Heart right ventricle (tissue), 16 donors: ENCODE results near the gene CGAS. TPM values are rescaled to one million over a fixed set of nuclear protein-coding genes. Genes with fewer than 3 reads are reported as not detected.
"Not testable (repeated sequence)": the region's sequence is repeated elsewhere in the genome, so short reads cannot be mapped to it uniquely, and the experiment has no call there.

Experiments used
- ATAC-seq, 8 donors: fragments of 200-7000 bp; cut with Tn5 transposase; one replicate each; pipeline ENCODE4 v1.9.1; 2020; ENCODE audit warnings: mild to moderate bottlenecking in 8 of 8, moderate library complexity in 8 of 8, moderate number of reproducible peaks in 1 of 8
- DNase-seq, 2 donors: peaks; one replicate each; pipeline ENCODE4 v3.0.0-alpha.2; 2020
- H3K27ac ChIP-seq, 10 donors: fragments of 200-600 bp; sonication (generic) in 2 of 10; one replicate each; pipeline versions ENCODE4 v1.5.0 to v1.8.0; 2020 to 2022; ENCODE audit warnings: mild to moderate bottlenecking in 3 of 10
- H3K27me3 ChIP-seq, 7 donors: fragments of 200-600 bp; one replicate each; pipeline ENCODE4 v1.8.0; 2021 to 2022; ENCODE audit warnings: mild to moderate bottlenecking in 2 of 7
- H3K36me3 ChIP-seq, 9 donors: fragments of 200-600 bp; sonication (generic) in 1 of 9; one replicate each; pipeline versions ENCODE4 v1.5.0 to v1.8.0; 2020 to 2022; ENCODE audit warnings: mild to moderate bottlenecking in 2 of 9
- H3K4me1 ChIP-seq, 9 donors: fragments of 200-600 bp; sonication (generic) in 1 of 9; one replicate each; pipeline versions ENCODE4 v1.5.0 to v1.8.0; 2020 to 2022; ENCODE audit warnings: mild to moderate bottlenecking in 4 of 9
- H3K4me3 ChIP-seq, 10 donors: fragments of 200-600 bp; sonication (generic) in 2 of 10; one replicate each; pipeline versions ENCODE4 v1.5.0 to v1.8.0; 2020 to 2022; ENCODE audit warnings: mild to moderate bottlenecking in 7 of 10, moderate library complexity in 2 of 10
- H3K9me3 ChIP-seq, 11 donors: fragments of 200-600 bp in 10 of 11; sonication (generic) in 2 of 11; one replicate each; pipeline versions ENCODE4 v1.5.0 to v1.8.0; 2013 to 2022; ENCODE audit warnings: mild to moderate bottlenecking in 2 of 11, control low read depth in 1 of 11, moderate library complexity in 1 of 11
- CTCF ChIP-seq, 9 donors: fragments of 200-600 bp; sonication (generic) in 2 of 9; IDR thresholded peaks; one replicate each; pipeline versions ENCODE4 v1.5.0 to v1.8.0; 2021 to 2022; ENCODE audit warnings: antibody characterized with exemption in 9 of 9, mild to moderate bottlenecking in 5 of 9, moderate library complexity in 1 of 9
- WGBS, 2 donors: extraction: QIAGEN DNeasy Blood & Tissue Kit; methylation state at CpG; one replicate each; pipeline ENCODE4 v1.1.7; 2013; ENCODE audit warnings: inconsistent platforms in 1 of 2; 5-methylcytosine and 5-hydroxymethylcytosine counted together
- intact Hi-C, 10 donors: fragments of 100-400 bp; cut with DNase I; formaldehyde crosslinking; loops; one replicate each; pipeline versions ENCODE4 v1.11.1 to v1.14.2; 2022
- polyA plus RNA-seq, 2 donors: library from polyadenylated mRNA; stranded (reverse); fragments of 200-250 nt; gene quantifications; one replicate each; pipeline ENCODE4 v1.2.3, GENCODE V29; 2013
- total RNA-seq, 10 donors: library from RNA; stranded (reverse); fragmentation: NEBNext Ultra II Directional in 3 of 10; extraction: Animal tissue kit (Norgen Biotek cat#: 25700) in 3 of 10; gene quantifications; one replicate each; pipeline versions ENCODE4 v1.2.1 to v1.2.4, GENCODE V29; 2021 to 2023
- donor health status: Arrhythmogenic right ventricular cardiomyopathy.
- donor health status: ischemic (EF 13 %, LVEDD 7.1; RV severe dilation, severe dysfunction).
- donor health status: healthy with polysubstance abuse.
- donor health status: DM: no; HTN: yes; CAD: no.
- donor health status: DM: no; HTN: no; CAD: no.
- donor health status: ischemic (EF 25% LVEDD 6.9; RV normal size, moderate dysfunction).
- donor health status: ischemic (EF 25% LVEDD 5.7; RV mildly dilated, moderate dysfunction).
- donor health status: healthy.
- donor health status: DM: yes; HTN: yes; CAD: no.
- donor health status: Ischemic cardiomyopathy.
- donor health status: ischemic (EF 35%, LVEDD 5.7; RV mildly dilated, moderate dysfunction).
- donor health status: nonischemic (EF 11% LVEDD 7.7; RV severe dilation, severe dysfunction).
- donor health status: DM: yes; HTN: yes; CAD: no.
- donor health status: PGD.
- donor health status: ischemic (EF 29% LVEDD 5.4; RV normal size, mild dysfunction).
- donor health status: nonischemic (EF 23%, LVEDD 6.1; RV moderate dilation, normal function).

CGAS gene
- total and polyA plus RNA-seq, 12 donors: 0.46 to 4.1 (median 1.1) TPM

GRCh38 chr6:73400656-73401055 lies 51.4 kb downstream of the CGAS start:
- H3K36me3 ChIP-seq: no peaks in the 10 kb centered on the region

GRCh38 chr6:73395875-73396274 lies 56.2 kb downstream of the CGAS start:
- no peaks in the 10 kb centered on the region for H3K9me3 ChIP-seq
- H3K27me3 ChIP-seq: no peaks in the 10 kb centered on the region
- no peak for TF ChIP-seq CTCF (IDR thresholded peaks at IDR 0.05)
- intact Hi-C loops: no loop called here
- no peaks in the 10 kb centered on the region for H3K4me1 ChIP-seq
- H3K27ac ChIP-seq: no peak overlapping the region
- 95 to 96% methylated on average over 10 of the region's 10 CpGs for WGBS, 2 donors
- no peaks in the 10 kb centered on the region for H3K36me3 ChIP-seq
- H3K4me3 ChIP-seq: no peak overlapping the region
- no peak for ATAC-seq
- no peak for DNase-seq

More at GRCh38 chr6:73400656-73401055, 51.4 kb downstream of the CGAS start:
- ATAC-seq: no peak
- H3K9me3 ChIP-seq: no peaks in the 10 kb centered on the region
- no peaks in the 10 kb centered on the region for H3K4me1 ChIP-seq
- TF ChIP-seq CTCF (IDR thresholded peaks at IDR 0.05): no peak
- intact Hi-C loops: no loop called here
- H3K27me3 ChIP-seq: no peaks in the 10 kb centered on the region
- no peak overlapping the region for H3K27ac ChIP-seq
- H3K4me3 ChIP-seq: no peak overlapping the region
- no peak for DNase-seq

GRCh38 chr6:73394577-73395354 lies 57.3 kb downstream of the CGAS start, which contains the start of gene DDX43:
TSS of gene DDX43 (plus strand) at chr6:73394828. CDS start at chr6:73394906, 78 bp downstream.
- no peaks in the 10 kb centered on the region for H3K27me3 ChIP-seq
- H3K4me1 ChIP-seq: peaks cover 0 to under 1% (median 0%) of the 10 kb centered on the region in 9 donors
- WGBS, 2 donors: 71 to 76% methylated on average over 54 of the region's 54 CpGs
- H3K27ac ChIP-seq: no peak within 1 kb of the TSS
- no peak for TF ChIP-seq CTCF (IDR thresholded peaks at IDR 0.05)
- ATAC-seq: peak in 7 of 8 donors; percentile 43 to 94 (median 92)
- peak within 1 kb of the TSS in 5 of 10 donors; percentile 32 to 38 (median 35) for H3K4me3 ChIP-seq
- H3K36me3 ChIP-seq: no peaks in the 10 kb centered on the region
- DNase-seq: peak; percentile 27 to 79
- intact Hi-C loops: no loop called here
- H3K9me3 ChIP-seq: no peaks in the 10 kb centered on the region

GRCh38 chr6:73393278-73393677 lies 58.8 kb downstream of the CGAS start:
- Histone ChIP-seq H3K4me3 (no peak overlapping the region), H3K9me3 (no peaks in the 10 kb centered on the region), H3K27ac (no peak overlapping the region), H3K4me1 (peaks cover 0 to 13% (median 4%) of the 10 kb centered on the region in 9 donors), H3K36me3 (no peaks in the 10 kb centered on the region), H3K27me3 (peaks cover 0 to 6% (median 0%) of the 10 kb centered on the region in 7 donors)
- intact Hi-C loops: no loop called here
- TF ChIP-seq CTCF (IDR thresholded peaks at IDR 0.05): no peak
- WGBS, 2 donors: 92 to 95% methylated on average over 3 of the region's 3 CpGs
- DNase-seq (no peak), ATAC-seq (no peak)

GRCh38 chr6:73392188-73392587 lies 59.9 kb downstream of the CGAS start:
- H3K9me3 ChIP-seq, DNase-seq, H3K4me3 ChIP-seq, H3K27ac ChIP-seq, intact Hi-C loops, H3K36me3 ChIP-seq, ATAC-seq: not testable (repeated sequence)
- Histone ChIP-seq H3K27me3 (peaks cover 0 to 12% (median 0%) of the 10 kb centered on the region in 7 donors), H3K4me1 (peaks cover 0 to 14% (median 4%) of the 10 kb centered on the region in 9 donors)
- WGBS, 2 donors: 73 to 75% methylated on average over 4 of the region's 4 CpGs
